GM12872 (cell line): ENCODE results near the gene PCYT1A.

Experiments
- TF ChIP-seq, protein P1 (sequence below): IDR thresholded peaks from 3 replicates; pipeline ENCODE4 v1.5.1; 2011; ENCODE audit warnings: low read depth, mild to moderate bottlenecking, low read length, moderate library complexity; ENCODE audit not compliant: insufficient read depth

Gene PCYT1A

GRCh38 chr3:196298521-196298920 is 11.0 kb upstream of the PCYT1A start:
- TF ChIP-seq, protein P1, sequence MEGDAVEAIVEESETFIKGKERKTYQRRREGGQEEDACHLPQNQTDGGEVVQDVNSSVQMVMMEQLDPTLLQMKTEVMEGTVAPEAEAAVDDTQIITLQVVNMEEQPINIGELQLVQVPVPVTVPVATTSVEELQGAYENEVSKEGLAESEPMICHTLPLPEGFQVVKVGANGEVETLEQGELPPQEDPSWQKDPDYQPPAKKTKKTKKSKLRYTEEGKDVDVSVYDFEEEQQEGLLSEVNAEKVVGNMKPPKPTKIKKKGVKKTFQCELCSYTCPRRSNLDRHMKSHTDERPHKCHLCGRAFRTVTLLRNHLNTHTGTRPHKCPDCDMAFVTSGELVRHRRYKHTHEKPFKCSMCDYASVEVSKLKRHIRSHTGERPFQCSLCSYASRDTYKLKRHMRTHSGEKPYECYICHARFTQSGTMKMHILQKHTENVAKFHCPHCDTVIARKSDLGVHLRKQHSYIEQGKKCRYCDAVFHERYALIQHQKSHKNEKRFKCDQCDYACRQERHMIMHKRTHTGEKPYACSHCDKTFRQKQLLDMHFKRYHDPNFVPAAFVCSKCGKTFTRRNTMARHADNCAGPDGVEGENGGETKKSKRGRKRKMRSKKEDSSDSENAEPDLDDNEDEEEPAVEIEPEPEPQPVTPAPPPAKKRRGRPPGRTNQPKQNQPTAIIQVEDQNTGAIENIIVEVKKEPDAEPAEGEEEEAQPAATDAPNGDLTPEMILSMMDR, result no peak

- TF ChIP-seq, protein P1, result peak; percentile 32; the same call in 2 of the 3 replicates
Measured at GRCh38 chr3:196292286-196292923, 4.9 kb upstream of the PCYT1A start.

DNA sequence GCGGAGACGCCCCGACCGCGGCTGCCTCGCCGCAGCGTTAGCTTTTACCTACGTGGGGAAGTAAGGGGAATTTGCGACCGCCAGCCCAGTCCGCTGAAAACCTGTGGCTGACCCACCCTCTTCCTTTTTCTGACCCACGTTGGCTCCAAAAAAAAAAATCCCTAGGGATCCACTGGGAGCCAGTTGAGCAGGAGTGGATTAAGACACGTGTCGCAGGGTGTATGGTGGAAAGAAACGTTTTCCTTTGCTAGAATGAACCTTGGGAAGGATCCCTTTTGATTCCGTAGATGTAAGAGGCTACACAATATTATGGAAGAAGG is 575 bp upstream of the PCYT1A start:
- TF ChIP-seq, protein P1, result no peak

- TF ChIP-seq, protein P1, result no peak
Measured at GRCh38 chr3:196287090-196287439, 461 bp downstream of the PCYT1A start.

DNA sequence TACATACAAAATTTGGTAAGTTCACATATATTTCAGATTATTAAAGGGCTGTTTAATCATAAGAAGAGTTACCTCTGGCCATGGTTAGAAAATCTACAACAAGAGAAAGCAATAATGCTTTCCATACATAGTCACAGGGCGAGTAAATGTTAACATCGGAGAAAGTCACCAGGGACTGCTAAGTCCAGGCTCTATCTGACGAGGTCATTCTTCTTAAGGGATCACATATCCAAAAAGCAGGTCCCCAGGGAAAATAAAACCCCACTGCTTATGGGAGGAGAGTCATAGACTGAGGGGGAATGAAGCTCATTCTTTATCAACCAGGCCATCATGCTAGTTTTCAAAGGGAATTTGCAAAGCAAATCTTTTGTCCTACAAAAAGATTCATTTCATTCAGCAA is 3.1 kb downstream of the PCYT1A start:
- TF ChIP-seq, protein P1, result no peak

- TF ChIP-seq, protein P1, result no peak
Measured at GRCh38 chr3:196281962-196282361, 5.6 kb downstream of the PCYT1A start.

DNA sequence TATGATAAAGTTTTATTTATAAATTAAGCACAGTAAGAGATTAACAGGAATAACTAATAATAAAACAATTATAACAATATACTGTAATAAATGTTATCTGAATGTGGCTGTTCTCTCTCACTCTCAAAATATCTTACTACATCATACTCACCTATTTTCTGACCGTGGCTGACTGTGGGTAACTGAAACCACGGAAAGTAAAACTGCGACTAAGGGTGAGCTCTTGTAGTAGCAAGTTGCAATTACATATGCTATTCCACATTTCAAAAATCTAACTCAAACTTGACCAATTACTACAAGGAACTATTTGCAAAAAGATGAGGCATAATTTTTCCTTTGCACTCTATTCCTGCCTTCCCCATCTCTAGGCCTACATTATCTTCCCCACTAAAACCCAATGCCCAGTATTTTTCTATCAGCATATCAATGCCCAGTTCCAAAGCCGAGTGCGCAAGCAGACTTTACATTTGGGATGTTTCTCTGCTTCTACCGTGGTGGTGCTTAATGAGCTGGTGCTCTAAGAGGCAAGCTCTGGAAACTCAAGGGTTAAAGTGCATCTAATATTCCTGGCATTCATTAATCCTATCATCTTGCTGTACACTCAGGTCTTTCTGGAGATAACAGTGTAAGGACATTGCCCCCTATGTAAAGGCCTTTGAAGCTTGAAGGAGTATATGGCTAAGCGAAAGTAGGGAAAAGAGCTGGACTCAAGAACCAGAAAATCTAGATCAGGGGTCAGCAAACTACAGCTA is 6.7 kb downstream of the PCYT1A start:
- TF ChIP-seq, protein P1, result no peak
